ENCODE results near the gene SH3BP5. TPM values are rescaled to one million over a fixed set of nuclear protein-coding genes. Genes with fewer than 3 reads are reported as not detected.

SH3BP5 gene
- total RNA-seq, 1 experiment from 2014 or later, result 13.9 TPM

DNA sequence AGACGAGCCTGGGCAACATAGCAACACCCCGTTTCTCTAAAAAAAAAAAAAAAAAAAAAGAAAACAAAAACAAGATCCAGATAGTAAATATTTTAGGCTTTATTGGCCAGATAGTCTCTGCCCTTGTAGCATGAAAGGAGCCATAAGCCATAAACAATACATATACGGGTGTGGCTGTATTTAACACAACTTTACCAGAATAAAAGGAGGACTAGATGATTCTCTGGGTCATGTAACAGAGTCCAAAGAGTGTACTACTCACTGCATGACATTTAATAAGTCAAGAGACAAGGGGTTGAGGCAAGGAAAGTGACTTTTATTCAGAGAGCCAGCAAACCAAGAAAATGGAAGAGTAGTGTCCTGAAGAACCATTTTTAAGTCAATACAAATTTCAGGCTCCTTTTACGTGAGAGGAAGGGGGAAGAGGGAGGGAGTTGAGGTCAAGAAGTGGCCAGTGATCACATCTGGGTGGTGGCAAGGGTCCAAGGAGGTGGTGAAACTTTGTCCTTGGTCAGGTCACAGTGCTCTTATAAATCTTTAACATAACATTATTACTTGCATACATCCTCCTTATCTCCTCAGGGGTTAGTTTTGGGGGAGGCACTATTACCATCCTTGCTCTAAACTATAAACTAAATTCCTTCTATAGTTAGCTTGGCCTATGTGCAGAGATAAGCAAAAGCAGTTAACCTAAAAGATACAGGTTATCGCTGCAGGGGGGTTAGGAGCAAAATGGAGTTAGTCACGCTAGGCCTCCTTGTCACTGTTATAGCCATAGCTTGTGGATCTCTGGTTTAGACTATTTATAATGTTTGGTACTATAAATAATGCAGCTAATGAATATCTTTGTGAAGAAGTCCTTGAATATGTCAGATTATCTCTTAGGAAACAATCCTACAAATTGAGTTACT lies 48.8 kb upstream of the SH3BP5 start:
- intact Hi-C loops (cut with micrococcal nuclease), result no loop called here
- DNase-seq (ENCODE audit: low read depth, low spot score) (no peak), ATAC-seq (no peak)
- no peaks in the 10 kb centered on the region for H3K36me3 ChIP-seq (ENCODE audit: control insufficient read depth in 1 of 2, insufficient read depth in 2 of 2, low read length in 2 of 2)
- H3K4me2 ChIP-seq (ENCODE audit: low read length), result no peak overlapping the region
- H3K9me2 ChIP-seq (ENCODE audit: insufficient read depth), result no peaks in the 10 kb centered on the region
- CTCF ChIA-PET, result no interaction called here
- H3K27me3 ChIP-seq (ENCODE audit: insufficient read depth, low read length), result no peaks in the 10 kb centered on the region
- H3K27ac ChIP-seq (ENCODE audit: low read depth, low read length), result no peak overlapping the region
- BruUV-seq (replicated peaks), result no TSS peak
- H3K9me3 ChIP-seq (ENCODE audit: control insufficient read depth in 1 of 2, insufficient read depth in 1 of 2, low read depth in 1 of 2, low read length in 2 of 2), result no peaks in the 10 kb centered on the region
- peaks cover 0 to 18% of the 10 kb centered on the region in 2 experiments; a peak in 2 of 4 replicates for H3K4me1 ChIP-seq (ENCODE audit: control insufficient read depth in 1 of 2, insufficient read depth in 2 of 2, low read length in 2 of 2)
- no peak overlapping the region for H2AFZ ChIP-seq (ENCODE audit: low read depth, low read length, poor library complexity, severe bottlenecking)
- no peaks in the 10 kb centered on the region for H3K79me2 ChIP-seq (ENCODE audit: insufficient read depth, low read length)
- H3K4me3 ChIP-seq (replicated peaks in 1 of 2; ENCODE audit: low read depth in 1 of 2, low read length in 2 of 2), result no peak overlapping the region
- H3K9ac ChIP-seq (ENCODE audit: low read length), result no peak overlapping the region
- RAD21 ChIA-PET (ENCODE audit: low non-redundant PET in 1 of 2, low total read pairs in 2 of 2, uncharacterized antibody in 2 of 2, unreplicated experiment in 2 of 2), result no interaction called here
- H4K20me1 ChIP-seq (ENCODE audit: insufficient read depth), result no peaks in the 10 kb centered on the region
- POLR2A ChIA-PET, result no interaction called here
- no peak for TF ChIP-seq SRF (IDR thresholded peaks at IDR 0.05; ENCODE audit: low read depth)
- TF ChIP-seq CBX3 (IDR thresholded peaks at IDR 0.05; ENCODE audit: low read depth), result no peak
- TF ChIP-seq YY1 (IDR thresholded peaks at IDR 0.05; ENCODE audit: extremely low read depth, insufficient replicate concordance, low read depth, low read length), result no peak
- TF ChIP-seq JUND (IDR thresholded peaks at IDR 0.05), result no peak
- TF ChIP-seq, protein P1, sequence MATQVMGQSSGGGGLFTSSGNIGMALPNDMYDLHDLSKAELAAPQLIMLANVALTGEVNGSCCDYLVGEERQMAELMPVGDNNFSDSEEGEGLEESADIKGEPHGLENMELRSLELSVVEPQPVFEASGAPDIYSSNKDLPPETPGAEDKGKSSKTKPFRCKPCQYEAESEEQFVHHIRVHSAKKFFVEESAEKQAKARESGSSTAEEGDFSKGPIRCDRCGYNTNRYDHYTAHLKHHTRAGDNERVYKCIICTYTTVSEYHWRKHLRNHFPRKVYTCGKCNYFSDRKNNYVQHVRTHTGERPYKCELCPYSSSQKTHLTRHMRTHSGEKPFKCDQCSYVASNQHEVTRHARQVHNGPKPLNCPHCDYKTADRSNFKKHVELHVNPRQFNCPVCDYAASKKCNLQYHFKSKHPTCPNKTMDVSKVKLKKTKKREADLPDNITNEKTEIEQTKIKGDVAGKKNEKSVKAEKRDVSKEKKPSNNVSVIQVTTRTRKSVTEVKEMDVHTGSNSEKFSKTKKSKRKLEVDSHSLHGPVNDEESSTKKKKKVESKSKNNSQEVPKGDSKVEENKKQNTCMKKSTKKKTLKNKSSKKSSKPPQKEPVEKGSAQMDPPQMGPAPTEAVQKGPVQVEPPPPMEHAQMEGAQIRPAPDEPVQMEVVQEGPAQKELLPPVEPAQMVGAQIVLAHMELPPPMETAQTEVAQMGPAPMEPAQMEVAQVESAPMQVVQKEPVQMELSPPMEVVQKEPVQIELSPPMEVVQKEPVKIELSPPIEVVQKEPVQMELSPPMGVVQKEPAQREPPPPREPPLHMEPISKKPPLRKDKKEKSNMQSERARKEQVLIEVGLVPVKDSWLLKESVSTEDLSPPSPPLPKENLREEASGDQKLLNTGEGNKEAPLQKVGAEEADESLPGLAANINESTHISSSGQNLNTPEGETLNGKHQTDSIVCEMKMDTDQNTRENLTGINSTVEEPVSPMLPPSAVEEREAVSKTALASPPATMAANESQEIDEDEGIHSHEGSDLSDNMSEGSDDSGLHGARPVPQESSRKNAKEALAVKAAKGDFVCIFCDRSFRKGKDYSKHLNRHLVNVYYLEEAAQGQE (IDR thresholded peaks at IDR 0.05; ENCODE audit: low read depth), result no peak
- no peak for TF ChIP-seq MAX (IDR thresholded peaks at IDR 0.05)
- no peak for TF ChIP-seq TCF7L2 (IDR thresholded peaks at IDR 0.05; ENCODE audit: borderline replicate concordance, extremely low read depth, insufficient read depth, insufficient read length)
- TF ChIP-seq ELF1 (IDR thresholded peaks at IDR 0.05; ENCODE audit: borderline replicate concordance, low read depth), result no peak
- TF ChIP-seq POLR2AphosphoS5 (IDR thresholded peaks at IDR 0.05; ENCODE audit: low read depth, low read length), result no peak
- TF ChIP-seq FOSL1 (IDR thresholded peaks at IDR 0.05; ENCODE audit: low read depth), result no peak
- TF ChIP-seq, protein P2, sequence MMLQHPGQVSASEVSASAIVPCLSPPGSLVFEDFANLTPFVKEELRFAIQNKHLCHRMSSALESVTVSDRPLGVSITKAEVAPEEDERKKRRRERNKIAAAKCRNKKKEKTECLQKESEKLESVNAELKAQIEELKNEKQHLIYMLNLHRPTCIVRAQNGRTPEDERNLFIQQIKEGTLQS (IDR thresholded peaks at IDR 0.05), result no peak
- no peak for TF ChIP-seq RAD21 (IDR thresholded peaks at IDR 0.05; ENCODE audit: low read depth)
- no peak for TF ChIP-seq ZNF274 (IDR thresholded peaks at IDR 0.05; ENCODE audit: low read depth, low read length)
- no peak for TF ChIP-seq EGR1 (IDR thresholded peaks at IDR 0.05; ENCODE audit: low read depth)
- TF ChIP-seq, protein P3, sequence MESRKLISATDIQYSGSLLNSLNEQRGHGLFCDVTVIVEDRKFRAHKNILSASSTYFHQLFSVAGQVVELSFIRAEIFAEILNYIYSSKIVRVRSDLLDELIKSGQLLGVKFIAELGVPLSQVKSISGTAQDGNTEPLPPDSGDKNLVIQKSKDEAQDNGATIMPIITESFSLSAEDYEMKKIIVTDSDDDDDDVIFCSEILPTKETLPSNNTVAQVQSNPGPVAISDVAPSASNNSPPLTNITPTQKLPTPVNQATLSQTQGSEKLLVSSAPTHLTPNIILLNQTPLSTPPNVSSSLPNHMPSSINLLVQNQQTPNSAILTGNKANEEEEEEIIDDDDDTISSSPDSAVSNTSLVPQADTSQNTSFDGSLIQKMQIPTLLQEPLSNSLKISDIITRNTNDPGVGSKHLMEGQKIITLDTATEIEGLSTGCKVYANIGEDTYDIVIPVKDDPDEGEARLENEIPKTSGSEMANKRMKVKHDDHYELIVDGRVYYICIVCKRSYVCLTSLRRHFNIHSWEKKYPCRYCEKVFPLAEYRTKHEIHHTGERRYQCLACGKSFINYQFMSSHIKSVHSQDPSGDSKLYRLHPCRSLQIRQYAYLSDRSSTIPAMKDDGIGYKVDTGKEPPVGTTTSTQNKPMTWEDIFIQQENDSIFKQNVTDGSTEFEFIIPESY (IDR thresholded peaks at IDR 0.05; ENCODE audit: extremely low read depth, insufficient replicate concordance, low read length), result no peak
- TF ChIP-seq POLR2A (IDR thresholded peaks at IDR 0.05; ENCODE audit: borderline replicate concordance, extremely low read depth, insufficient read depth, insufficient read length), result no peak
- no peak for TF ChIP-seq SP1 (IDR thresholded peaks at IDR 0.05; ENCODE audit: low read depth)
- TF ChIP-seq EZH2phosphoT487 (IDR thresholded peaks at IDR 0.05; ENCODE audit: borderline replicate concordance), result no peak
